ENCODE results near the gene GLI2.

GRCh38 chr2:120760446-120761135 lies 24.9 kb downstream of the GLI2 start:
- TF ChIP-seq, protein P1, sequence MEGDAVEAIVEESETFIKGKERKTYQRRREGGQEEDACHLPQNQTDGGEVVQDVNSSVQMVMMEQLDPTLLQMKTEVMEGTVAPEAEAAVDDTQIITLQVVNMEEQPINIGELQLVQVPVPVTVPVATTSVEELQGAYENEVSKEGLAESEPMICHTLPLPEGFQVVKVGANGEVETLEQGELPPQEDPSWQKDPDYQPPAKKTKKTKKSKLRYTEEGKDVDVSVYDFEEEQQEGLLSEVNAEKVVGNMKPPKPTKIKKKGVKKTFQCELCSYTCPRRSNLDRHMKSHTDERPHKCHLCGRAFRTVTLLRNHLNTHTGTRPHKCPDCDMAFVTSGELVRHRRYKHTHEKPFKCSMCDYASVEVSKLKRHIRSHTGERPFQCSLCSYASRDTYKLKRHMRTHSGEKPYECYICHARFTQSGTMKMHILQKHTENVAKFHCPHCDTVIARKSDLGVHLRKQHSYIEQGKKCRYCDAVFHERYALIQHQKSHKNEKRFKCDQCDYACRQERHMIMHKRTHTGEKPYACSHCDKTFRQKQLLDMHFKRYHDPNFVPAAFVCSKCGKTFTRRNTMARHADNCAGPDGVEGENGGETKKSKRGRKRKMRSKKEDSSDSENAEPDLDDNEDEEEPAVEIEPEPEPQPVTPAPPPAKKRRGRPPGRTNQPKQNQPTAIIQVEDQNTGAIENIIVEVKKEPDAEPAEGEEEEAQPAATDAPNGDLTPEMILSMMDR (IDR thresholded peaks at IDR 0.05; ENCODE audit: insufficient read depth, low read depth, low read length): no peak
- TF ChIP-seq EZH2 (IDR thresholded peaks at IDR 0.05; ENCODE audit: insufficient read depth, low read length): no peak

Measured in astrocyte (in vitro differentiated cells and primary cell).